ENCODE measurements around the gene DHFR2. TPM values are rescaled to one million over a fixed set of nuclear protein-coding genes. Genes with fewer than 3 reads are reported as not detected.

Gene DHFR2
- total and polyA plus RNA-seq, 10 of the 15 experiments (the other 5 are each of a cell fraction or from before 2014, with no cell fraction given), result 1.8 to 5.6 (median 4.4) TPM

GRCh38 chr3:94015025-94015424 is 47.7 kb downstream of the DHFR2 start:
- CTCF ChIA-PET, result interaction anchor here (1.2 to 1.8 kb wide), 6 partner anchors 9 to 87 kb away, joined by 3 to 7 read pairs (median 6); no protein-coding TSS in a partner anchor
- no peak overlapping the region for H3K4me2 ChIP-seq (ENCODE audit: control insufficient read depth, insufficient read depth)
- SMC1A ChIA-PET (ENCODE audit: uncharacterized antibody, unreplicated experiment), result interaction anchor here (1.1 to 1.8 kb wide), 4 partner anchors 10 to 55 kb away, joined by 3 to 10 read pairs (median 4); partner anchors contain the start of gene STX19
- no peak overlapping the region for H2AFZ ChIP-seq (ENCODE audit: control insufficient read depth, low read depth, low read length)
- in situ Hi-C loops (cut with MboI) (no loop called here), intact Hi-C loops (cut with micrococcal nuclease; ENCODE audit: unreplicated experiment) (no loop called here)
- TF ChIP-seq IRF4 (IDR thresholded peaks at IDR 0.05; ENCODE audit: low read depth, low read length), result no peak
- no peak for TF ChIP-seq STAT3 (IDR thresholded peaks at IDR 0.05; ENCODE audit: low read depth, low read length)
- TF ChIP-seq BRCA1 (IDR thresholded peaks at IDR 0.05; ENCODE audit: low read depth, low read length), result no peak
- no peak for TF ChIP-seq RCOR1 (conservative IDR thresholded peaks at IDR 0.05; ENCODE audit: low read depth, low read length)
- TF ChIP-seq BCL11A (IDR thresholded peaks at IDR 0.05; ENCODE audit: low read depth, low read length), result no peak
- no peak for TF ChIP-seq MAX (IDR thresholded peaks at IDR 0.05; ENCODE audit: low read depth, low read length)
- TF ChIP-seq PBX3 (IDR thresholded peaks at IDR 0.05; ENCODE audit: insufficient replicate concordance, low read depth, low read length), result no peak
- no peak for TF ChIP-seq NFXL1 (IDR thresholded peaks at IDR 0.05; ENCODE audit: borderline replicate concordance)
- no peak for TF ChIP-seq NR2C2 (IDR thresholded peaks at IDR 0.05; ENCODE audit: borderline replicate concordance, control insufficient read depth, insufficient read length, low read depth)
- TF ChIP-seq ZNF24 (IDR thresholded peaks at IDR 0.05), result no peak
- no peak for TF ChIP-seq PAX5 (IDR thresholded peaks at IDR 0.05; ENCODE audit: borderline replicate concordance, low read depth, low read length)
- no peak for TF ChIP-seq HCFC1 (IDR thresholded peaks at IDR 0.05; ENCODE audit: low read length)
- TF ChIP-seq CBFB (IDR thresholded peaks at IDR 0.05; ENCODE audit: low read depth), result no peak
- TF ChIP-seq TARDBP (IDR thresholded peaks at IDR 0.05; ENCODE audit: borderline replicate concordance), result no peak
- no peak for TF ChIP-seq TCF12 (IDR thresholded peaks at IDR 0.05; ENCODE audit: low read depth, low read length)
- no TSS peak for BruUV-seq (replicated peaks)
- no peaks in the 10 kb centered on the region for H3K27me3 ChIP-seq (replicated peaks in 1 of 2; ENCODE audit: control insufficient read depth in 2 of 2, insufficient read depth in 2 of 2, low read length in 1 of 2)
- ATAC-seq (no peak), FAIRE-seq (no peak), DNase-seq (ENCODE audit: low read depth, low spot score) (no peak)
- H3K9ac ChIP-seq (ENCODE audit: control insufficient read depth, insufficient read depth, low read length), result no peak overlapping the region
- H3K79me2 ChIP-seq (ENCODE audit: control insufficient read depth, insufficient read depth, low read length), result no peaks in the 10 kb centered on the region
- H4K20me1 ChIP-seq (ENCODE audit: control insufficient read depth, insufficient read depth), result no peaks in the 10 kb centered on the region
- no peak overlapping the region for H3K27ac ChIP-seq (ENCODE audit: control insufficient read depth, insufficient read depth)
- H3K4me3 ChIP-seq, result no peak overlapping the region
- H3K4me1 ChIP-seq (ENCODE audit: control insufficient read depth, insufficient read depth, low read length), result no peaks in the 10 kb centered on the region
- 4% methylated on average over 1 of the region's 1 CpG for WGBS (ENCODE audit: insufficient coverage, insufficient replicate concordance, low lambda C conversion rate, missing lambda C conversion rate)
- no peaks in the 10 kb centered on the region for H3K9me3 ChIP-seq (replicated peaks; ENCODE audit: control insufficient read depth, insufficient read depth, low read length)
- RAD21 ChIA-PET (ENCODE audit: unreplicated experiment), result no interaction called here
- POLR2A ChIA-PET, result no interaction called here
- H3K36me3 ChIP-seq (ENCODE audit: control insufficient read depth in 2 of 2, insufficient read depth in 2 of 2, low read length in 1 of 2), result no peaks in the 10 kb centered on the region
